Measurements from ENCODE around the gene PEA15.

PEA15 gene

DNA sequence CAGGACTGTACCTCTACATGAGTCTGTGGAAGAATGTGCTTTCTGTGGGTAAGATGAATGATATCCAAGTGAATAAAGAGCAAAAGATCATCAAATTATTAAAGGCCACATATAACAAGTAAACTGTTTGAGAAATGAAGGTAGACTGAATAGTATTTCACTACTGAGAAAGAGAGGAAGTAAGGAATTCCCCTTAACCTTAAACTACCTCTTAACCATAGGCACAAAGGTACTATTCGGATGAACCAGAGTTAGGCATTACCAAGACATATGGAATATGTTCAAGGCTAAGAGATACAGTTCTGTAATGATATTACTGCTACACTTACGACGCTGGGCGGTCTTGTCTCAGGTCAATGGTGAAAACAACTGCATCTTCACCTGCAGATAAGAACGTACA lies 31.6 kb downstream of the PEA15 start:
- DNase-seq (ENCODE audit: low read depth in 2 of 3, low spot score in 2 of 3): no peak

DNA sequence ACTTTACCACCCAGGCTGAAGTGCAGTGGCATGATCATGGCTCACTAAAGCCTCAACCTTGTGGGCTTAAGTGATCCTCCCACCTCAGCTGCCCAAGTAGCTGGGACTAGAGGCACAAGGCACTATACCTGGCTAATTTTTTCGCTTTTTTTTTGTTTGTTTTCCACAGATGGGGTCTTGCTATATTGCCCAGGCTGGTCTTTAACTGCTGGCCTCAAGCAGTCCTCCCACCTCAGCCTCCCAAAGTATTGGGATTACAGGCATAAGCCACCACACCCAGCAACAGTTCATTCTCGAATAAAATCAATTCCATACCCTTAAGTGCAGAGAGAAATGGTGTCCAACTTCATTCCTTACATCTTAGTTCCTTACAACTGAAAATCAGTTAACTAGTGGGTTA lies 32.4 kb downstream of the PEA15 start:
- no peak for DNase-seq (ENCODE audit: low read depth in 2 of 3, low spot score in 2 of 3)

DNA sequence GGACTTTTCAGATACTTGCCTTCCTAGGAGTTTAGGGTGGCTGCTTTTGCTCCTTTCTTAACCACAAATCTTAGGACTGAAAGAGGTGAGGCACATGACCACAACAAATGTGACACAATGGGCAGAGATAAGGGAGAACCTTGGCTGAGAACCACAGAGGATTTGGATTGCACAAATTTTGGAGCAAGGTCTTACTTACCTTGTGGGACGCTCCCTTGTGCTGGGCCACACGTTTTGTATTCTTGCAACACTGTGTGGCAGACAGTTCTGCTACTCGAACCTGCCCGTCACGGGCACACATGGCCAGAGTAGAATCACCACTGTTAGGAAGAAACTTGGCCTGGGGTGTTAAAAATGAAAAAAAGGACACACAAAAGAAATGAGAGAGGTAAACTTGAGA lies 33.2 kb downstream of the PEA15 start:
- DNase-seq (ENCODE audit: low read depth in 2 of 3, low spot score in 2 of 3): no peak

DNA sequence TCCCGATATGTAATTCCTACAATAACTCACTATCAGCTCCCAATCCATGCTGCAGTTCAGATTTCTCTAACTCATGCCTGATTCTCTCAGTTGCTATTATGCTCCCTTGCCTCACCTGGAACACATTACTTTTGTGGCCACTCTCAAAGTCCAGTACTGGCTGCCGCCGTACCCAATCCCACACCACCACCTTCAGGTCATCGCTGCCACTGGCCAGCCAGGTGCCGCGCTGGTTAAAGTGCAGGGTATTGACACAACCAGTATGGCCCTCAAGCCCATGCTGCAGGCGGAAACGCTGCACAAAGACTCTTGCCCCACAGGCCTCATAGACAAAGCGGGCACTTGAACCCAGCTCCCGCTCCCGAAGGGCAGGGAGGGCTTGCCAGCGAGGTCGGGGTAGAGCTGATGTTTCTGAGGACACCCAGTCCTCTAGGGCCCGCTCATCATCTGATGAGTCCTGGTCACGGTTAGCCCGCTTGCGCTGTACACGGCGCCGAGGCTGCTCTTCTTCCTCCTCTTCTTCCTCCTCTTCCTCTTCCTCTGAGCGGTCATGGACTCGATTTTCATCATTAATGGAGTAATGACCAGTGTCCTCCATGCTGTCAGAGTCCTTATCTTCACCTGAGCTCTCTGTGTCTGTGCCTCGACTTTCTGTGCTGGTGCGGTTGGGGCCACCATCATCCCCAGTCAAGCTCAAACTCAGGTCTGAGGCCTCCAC lies 34.6 kb downstream of the PEA15 start:
- DNase-seq (ENCODE audit: low read depth in 2 of 3, low spot score in 2 of 3): no peak

DNA sequence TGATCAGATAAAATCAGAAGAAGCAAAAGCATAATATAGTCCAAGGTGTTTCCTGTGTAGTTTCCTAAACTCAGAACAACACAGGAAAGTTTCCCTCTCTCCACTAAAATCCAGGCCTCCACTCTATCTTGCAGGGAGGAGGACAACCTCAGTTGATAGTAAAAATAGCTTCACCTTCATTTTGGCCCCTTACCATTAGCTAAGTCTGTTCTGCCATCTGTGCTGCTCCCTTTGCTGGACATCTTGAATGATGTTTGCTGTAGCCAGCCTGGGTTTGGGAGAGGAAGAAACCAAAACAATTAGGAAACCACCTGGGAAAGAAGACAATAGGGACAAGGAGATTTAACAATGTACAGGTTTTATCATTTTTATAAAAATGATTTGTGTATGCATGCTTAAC lies 38.6 kb downstream of the PEA15 start:
- no peak for DNase-seq (ENCODE audit: low read depth in 2 of 3, low spot score in 2 of 3)

DNA sequence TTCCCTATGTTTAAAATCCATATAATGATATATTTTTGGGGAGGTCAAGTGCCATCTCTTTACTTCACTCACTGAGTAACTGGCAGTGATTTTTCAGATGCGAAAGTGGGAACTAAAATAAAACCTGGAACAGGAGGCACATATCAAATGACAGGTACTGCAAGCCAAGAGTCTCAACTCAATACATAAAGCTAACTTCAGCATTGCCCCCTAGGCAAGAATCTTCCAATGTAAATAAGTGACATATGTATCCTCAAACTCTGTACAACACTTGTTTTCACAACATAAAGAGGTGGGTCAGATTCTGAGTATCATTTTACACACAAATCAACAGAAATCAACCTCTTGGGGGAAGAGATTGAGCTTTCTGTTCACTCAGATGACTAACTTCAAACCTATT lies 39.0 kb downstream of the PEA15 start:
- DNase-seq (ENCODE audit: low read depth in 2 of 3, low spot score in 2 of 3): no peak

DNA sequence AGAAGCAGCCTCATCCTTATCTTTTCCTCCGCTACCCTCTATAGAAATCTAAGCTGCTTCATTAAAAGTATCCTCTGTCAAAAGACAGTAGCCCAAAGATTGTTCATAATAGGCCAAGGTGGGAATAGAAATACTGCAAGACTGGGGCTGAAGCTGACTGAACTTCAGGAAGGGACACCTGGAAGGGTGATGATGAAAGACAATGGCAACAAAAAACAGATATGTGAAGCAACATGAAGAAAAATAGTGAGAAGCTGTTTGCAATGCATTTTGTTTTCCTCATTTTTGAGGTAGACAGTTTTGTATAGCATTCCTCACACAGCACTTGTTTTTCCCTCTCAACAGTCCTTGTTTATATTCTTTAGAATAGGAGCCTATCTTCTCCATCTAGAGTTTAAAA lies 40.2 kb downstream of the PEA15 start:
- DNase-seq (ENCODE audit: low read depth in 2 of 3, low spot score in 2 of 3): no peak

DNA sequence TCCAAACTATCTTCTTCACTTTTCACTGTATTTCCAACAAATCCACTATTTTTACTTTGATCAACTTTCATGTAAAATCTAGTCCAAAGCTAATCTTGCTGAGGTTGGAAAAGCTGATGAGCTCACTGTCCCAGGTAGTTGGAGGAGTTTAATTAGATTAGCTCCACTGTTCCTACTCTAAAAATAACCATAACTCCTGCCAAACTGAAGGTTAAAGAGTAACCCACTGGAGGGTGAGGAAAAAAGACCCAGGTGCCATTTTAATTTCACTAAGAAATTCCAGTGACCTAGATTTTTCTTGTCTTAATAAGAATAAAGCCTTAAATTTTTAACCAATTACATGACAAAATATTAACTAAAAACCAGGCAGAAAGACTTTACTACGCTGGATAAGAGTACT lies 41.9 kb downstream of the PEA15 start:
- DNase-seq (ENCODE audit: low read depth in 2 of 3, low spot score in 2 of 3): no peak

DNA sequence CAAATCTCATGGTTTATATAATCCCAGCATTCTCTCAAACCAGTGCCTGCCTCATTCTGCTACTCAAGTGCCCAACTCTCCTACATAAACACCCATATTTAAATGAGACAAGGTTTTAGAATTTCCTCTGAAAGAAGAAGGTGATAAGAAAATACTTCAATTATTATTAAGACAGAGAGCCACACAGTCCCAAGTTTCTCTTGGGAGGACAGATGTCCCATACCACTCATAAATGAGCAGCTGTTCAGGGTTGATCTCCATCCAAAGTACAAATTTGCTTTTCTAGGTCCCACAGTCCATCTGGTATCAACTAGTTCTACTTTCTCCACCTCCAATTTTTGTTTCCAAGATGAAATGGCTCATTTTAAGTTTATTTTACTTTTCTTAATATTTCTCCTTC lies 45.8 kb downstream of the PEA15 start:
- DNase-seq (ENCODE audit: low read depth in 2 of 3, low spot score in 2 of 3): no peak

DNA sequence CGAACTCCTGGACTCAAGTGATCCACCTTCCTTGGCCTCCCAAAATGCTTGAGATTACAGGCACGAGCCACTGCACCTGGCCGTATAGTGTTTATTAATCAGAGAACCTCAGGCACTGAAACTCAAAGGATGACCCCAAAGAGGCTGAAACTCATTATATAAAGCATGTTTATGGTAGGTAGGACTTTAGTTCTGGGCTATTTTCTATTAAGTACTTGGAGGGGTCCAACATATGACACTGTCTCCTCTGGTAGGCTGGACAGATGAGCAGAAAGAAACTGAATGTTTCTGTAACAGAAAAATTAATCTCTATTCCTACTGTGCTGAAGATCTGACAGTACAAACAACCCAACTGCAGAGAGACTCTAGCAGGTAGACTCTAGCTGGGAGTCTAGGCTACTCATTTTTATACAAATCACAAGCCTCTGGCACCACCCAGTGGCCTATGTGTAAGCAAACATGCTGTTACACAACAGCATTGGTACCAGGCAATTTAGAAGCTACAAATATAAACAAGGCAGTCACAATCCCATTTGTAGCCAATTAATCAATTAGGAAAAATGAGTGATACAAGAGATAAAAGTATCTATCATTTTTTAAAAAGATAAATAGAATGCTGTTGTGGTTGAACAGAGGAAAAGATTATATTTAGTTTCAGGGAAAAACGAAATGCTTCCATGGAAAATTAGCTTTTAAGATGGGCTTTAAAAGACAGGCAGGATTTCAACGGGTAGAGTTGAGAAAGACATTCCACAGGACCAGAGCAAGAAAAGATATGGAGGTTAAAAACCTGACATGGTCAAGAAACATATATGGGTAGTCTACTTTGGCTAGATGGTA lies 46.7 kb downstream of the PEA15 start:
- DNase-seq (ENCODE audit: low read depth in 2 of 3, low spot score in 2 of 3): no peak

DNA sequence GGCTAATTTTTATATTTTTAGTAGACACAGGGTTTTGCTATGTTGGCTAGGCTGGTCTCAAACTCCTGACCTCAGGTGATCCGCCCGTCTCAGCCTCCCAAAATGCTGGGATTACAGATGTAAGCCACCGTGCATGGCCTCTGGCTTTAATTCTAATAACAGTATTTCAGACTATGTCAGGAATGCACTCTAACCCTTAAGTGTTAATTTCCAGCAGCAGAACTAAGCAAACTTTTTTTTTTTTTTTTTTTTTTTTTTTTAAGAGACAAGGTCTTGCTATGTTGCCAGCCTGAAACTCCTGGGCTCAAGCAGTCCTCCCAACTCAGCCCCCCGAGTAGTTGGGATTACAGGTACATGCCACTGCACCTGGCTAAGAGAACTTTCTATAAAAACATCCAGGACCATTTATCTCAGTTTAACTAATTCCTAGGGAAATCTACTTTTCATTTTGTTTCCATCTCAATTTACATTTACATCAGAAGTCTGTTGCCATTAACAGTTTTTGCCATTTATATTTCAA lies 50.7 kb downstream of the PEA15 start:
- DNase-seq (ENCODE audit: low read depth in 2 of 3, low spot score in 2 of 3): no peak

DNA sequence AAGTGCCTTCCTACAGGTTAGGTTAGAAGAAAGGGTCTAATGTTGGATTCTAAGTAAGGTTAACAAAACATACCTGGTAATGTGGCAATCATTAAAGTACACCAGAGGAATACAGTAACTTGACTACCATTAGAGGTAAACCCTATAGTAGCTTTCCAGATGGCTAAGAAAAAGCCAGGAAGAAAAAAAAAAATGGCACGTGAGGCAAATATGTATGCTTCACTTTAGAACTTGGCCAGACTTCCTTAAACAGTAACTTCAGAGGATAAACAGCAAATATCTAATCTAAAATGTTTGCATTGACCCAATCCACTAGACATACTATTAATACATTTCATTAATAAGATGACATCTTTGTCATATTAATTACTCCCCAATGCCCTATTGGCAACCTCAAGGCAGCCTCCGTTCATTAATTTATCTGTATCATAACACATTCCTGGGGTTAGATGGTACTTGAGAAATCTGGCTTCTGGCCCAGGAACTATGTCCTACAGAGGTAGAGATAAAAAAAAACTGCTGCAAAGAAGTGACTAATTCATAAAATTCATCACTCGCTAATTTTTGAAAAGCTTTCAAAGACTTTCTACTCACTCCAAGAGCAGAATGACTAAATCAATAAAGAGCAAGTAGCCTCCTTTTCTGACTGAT lies 51.3 kb downstream of the PEA15 start:
- no peak for DNase-seq (ENCODE audit: low read depth in 2 of 3, low spot score in 2 of 3)

DNA sequence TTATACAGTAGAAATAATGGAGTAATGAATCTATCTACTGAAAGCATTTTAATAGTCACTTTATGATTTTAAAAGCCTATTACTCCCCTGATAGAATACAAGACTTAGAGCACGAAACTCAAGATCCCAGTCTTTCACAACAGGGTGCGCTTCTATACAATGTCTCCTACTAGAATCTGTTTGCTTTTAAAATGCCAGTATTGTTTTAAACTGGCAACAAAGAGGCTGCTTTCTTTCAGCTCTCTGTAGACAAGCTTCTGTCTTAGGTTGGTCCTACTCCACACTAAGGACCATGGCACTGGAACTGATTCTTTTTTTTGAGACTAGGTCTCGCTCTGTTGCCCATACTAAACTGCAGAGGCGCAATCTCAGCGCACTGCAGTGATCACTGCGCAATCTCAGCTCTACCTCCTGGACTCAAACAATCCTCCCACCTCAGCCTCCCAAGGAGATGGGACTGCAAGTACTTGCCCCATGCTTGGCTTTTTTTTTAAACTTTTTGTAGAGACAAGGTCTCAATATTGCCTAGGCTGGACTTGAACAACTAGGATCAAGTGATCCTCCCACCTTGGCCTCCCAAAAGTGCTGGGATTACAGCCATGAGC lies 52.3 kb downstream of the PEA15 start:
- no peak for DNase-seq (ENCODE audit: low read depth in 2 of 3, low spot score in 2 of 3)

DNA sequence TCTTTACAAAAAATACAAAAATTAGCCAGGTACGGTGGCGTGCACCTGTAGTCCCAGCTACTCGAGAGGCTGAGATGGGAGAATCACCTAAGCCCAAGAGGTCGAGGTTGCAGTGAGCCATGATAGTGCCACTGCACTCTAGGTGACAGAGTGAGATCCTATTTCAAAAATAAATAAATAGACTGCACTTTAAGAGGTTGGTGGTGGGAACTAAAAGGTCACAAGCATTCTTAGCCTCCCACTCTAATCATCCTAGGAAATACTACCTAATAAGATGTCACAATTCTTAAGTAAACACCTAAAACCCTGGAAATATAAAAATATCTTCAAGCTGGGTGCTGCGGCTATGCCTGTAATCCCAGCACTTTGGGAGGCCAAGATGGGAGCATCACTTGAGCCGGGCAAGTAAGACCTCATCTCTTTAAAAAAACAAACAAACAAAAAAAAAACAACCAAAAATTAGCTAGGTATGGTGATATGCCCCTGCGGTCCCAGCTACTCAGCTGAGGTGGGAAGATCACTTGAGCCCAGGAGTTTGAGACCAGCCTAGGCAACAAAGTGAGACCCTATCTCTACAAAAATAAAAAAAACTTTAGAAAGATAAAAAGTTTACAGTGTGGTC lies 53.1 kb downstream of the PEA15 start:
- no peak for DNase-seq (ENCODE audit: low read depth in 2 of 3, low spot score in 2 of 3)

DNA sequence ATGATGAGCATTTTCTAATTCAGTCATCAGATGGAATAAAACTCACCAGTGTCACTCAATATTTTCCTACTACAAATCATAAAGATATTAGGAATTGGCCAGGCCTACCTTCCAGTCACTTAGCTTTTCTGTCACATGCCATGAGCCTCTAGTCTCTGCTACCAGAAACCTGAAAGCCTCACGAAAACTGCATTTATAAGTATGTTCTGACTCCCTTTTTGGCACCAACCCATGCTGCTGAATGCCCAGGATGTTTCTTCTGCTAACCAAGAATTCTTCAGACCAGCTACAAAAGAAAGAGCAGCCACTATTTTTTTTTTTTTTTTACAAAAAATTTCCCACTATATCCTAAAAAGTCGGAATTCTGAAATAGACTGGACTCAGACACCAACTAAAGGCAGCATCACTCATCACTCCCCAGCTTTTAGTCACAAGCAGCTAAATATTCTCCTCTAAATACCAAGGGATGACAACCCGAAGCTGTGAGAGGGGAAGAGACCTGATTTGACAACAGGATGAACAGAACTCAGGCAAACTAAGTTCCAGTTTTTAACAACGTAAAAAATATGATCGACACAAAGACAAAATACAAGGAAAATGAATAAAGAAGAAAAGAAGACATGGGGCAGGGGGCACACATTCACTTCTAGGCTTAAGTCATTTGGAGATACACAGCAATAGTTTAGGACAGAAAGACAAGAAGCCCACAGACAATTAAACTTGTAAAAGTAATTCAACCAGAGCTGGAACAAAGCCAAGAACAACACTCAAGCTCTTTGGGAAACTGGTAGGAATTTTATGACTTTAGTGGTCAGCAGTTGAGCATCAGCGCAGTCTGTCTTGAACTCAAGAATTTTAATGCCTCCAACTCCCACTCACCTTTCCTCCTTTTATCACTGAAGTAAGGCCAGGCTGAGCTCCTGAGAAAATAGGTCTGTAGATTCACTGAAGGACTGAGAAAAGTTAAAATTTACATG lies 55.5 kb downstream of the PEA15 start:
- DNase-seq (ENCODE audit: low read depth in 2 of 3, low spot score in 2 of 3): no peak

DNA sequence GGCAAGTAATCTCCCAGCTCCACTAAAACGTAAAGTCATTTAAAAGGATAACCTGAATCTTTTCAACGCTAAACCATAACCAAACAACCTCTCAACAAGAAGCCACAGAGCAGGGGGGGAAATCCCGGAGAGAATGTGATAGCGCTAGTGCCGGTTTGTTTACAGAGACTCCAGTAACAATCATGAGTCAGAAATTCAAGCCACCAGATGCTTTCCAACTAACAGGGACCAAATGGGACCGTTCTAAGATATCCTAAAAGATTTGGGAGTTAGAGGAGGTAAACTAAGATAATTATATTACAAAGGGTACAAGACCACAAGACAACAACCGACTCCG lies 56.3 kb downstream of the PEA15 start:
- DNase-seq (ENCODE audit: low read depth in 2 of 3, low spot score in 2 of 3): peak in 2 of 3 experiments; percentile 33 to 41

DNA sequence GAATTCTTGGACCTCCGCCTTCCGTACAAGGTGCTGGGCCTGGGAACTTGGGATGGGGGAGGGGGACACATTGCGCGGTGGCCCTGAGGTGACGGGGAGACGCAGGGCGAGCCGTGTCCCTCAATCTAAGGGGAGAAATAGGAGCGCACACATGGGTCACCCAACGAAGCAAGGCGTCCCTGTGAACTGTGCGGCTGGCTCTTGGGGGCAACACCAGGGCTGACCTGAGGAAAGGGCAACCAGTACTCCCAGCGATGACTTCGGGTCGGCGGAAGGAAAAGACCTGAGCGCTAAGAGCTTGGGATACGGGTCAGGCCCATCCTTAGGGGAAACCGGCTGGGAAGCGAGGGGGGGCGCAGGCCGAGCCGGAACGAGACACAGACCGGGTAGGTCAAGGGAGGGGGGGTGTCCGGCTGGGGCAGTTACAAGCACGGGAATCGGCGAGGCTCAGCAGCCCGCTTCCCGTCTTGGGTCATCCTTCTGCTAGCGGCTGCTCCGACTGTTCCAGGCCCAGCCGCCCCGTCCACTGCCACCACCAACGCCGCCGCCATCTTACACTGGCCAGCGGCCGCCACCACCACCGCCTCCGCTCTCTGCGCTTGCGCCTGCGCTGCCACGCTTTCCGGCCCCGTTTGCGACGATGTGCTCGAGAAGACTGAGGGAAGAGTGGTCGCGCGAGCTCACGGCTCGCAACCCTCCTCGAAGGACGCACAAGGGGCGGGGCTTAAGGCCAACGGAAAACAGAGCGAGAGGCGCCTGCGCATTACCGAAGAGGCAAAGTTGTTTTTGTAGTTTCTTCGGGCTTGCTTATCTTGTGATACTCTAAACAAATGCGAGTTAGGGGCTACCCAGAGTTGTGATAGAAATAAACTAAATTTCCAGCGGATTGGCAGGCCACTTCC lies 57.0 kb downstream of the PEA15 start, which contains the start of gene DCAF8:
Gene DCAF8, minus strand, starts transcription at position 657 of the 902 bp plus-strand sequence. CDS start 18,541 bp downstream, outside the sequence.
- peak; percentile 84 to 94 (median 93) for DNase-seq (ENCODE audit: low read depth in 2 of 3, low spot score in 2 of 3)

DNA sequence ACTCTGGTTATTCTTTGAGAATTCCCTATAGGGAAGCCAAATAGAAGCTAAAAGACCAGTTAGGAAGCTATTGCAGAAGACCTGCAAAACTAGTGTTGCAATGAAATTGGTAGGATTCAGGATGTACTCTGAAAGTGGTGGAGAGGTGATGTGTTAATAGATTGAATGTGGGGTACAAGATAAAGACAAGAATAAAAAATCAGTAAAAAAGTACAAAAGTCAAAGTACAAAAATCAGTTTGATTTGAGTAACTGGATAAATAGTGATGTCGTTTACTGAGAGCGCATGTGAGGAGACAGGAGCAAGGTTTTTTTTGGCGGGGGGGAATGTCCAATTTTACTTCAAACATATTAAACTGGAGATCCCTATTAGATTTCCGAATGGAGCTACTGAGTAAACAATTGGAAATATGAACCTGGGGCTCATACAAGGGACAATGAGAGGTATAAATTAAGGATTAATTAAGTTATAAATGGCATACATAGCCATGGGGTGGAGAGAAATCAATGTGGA lies 59.7 kb downstream of the PEA15 start:
- DNase-seq (ENCODE audit: low read depth in 2 of 3, low spot score in 2 of 3): no peak

Data from activated CD8-positive, alpha-beta memory T cell treated with anti-CD3 and anti-CD28 coated beads for 48 hours (primary cell).